HEK293 (cell line): ENCODE results near the gene CAMKV.

Experiments
- CTCF ChIP-seq: fragments of 450-650 bp; formaldehyde crosslinking; IDR thresholded peaks from 2 replicates; pipeline ENCODE4 v1.5.1; 2016; ENCODE audit warnings: missing biosample characterization, missing genetic modification characterization
- PRDM10 ChIP-seq: fragments of 450-650 bp; formaldehyde crosslinking; IDR thresholded peaks from 2 replicates; pipeline ENCODE4 v1.5.1; 2016; ENCODE audit warnings: missing biosample characterization, missing genetic modification characterization
- PRDM4 ChIP-seq: fragments of 450-650 bp; formaldehyde crosslinking; IDR thresholded peaks from 2 replicates; pipeline ENCODE4 v1.5.1; 2017; ENCODE audit warnings: missing biosample characterization, missing genetic modification characterization
- ZNF133 ChIP-seq: fragments of 450-650 bp; formaldehyde crosslinking; IDR thresholded peaks from 2 replicates; pipeline ENCODE4 v1.5.1; 2016; ENCODE audit warnings: missing biosample characterization, missing genetic modification characterization
- ZNF16 ChIP-seq: fragments of 450-650 bp; formaldehyde crosslinking; IDR thresholded peaks from 2 replicates; pipeline ENCODE4 v1.5.1; 2016; ENCODE audit warnings: low read depth, missing biosample characterization, missing genetic modification characterization
- ZNF169 ChIP-seq: fragments of 450-650 bp; formaldehyde crosslinking; IDR thresholded peaks from 2 replicates; pipeline ENCODE4 v1.5.1; 2016; ENCODE audit warnings: missing biosample characterization, missing genetic modification characterization
- ZNF18 ChIP-seq: fragments of 450-650 bp; formaldehyde crosslinking; IDR thresholded peaks from 2 replicates; pipeline ENCODE4 v1.5.1; 2016; ENCODE audit warnings: missing biosample characterization, missing genetic modification characterization
- ZNF692 ChIP-seq: fragments of 450-650 bp; formaldehyde crosslinking; IDR thresholded peaks from 2 replicates; pipeline ENCODE4 v1.5.1; 2016; ENCODE audit warnings: missing biosample characterization, missing genetic modification characterization
- ZNF704 ChIP-seq: fragments of 450-650 bp; formaldehyde crosslinking; IDR thresholded peaks from 2 replicates; pipeline ENCODE4 v1.5.1; 2016; ENCODE audit warnings: missing biosample characterization, missing genetic modification characterization
- ZNF777 ChIP-seq: fragments of 450-650 bp; formaldehyde crosslinking; IDR thresholded peaks from 2 replicates; pipeline ENCODE4 v1.5.1; 2017; ENCODE audit warnings: missing biosample characterization, missing genetic modification characterization, borderline replicate concordance

- TF ChIP-seq ZNF133 (tag by site-specific recombination): no peak
- TF ChIP-seq ZNF18 (tag by site-specific recombination): no peak
- no peak for TF ChIP-seq PRDM10 (tag by site-specific recombination)
- no peak for TF ChIP-seq CTCF (tag by site-specific recombination)
- TF ChIP-seq ZNF692 (tag by site-specific recombination): no peak
- no peak for TF ChIP-seq ZNF704 (tag by site-specific recombination)
- no peak for TF ChIP-seq ZNF169
- TF ChIP-seq PRDM4 (tag by site-specific recombination): peak; percentile 85
- TF ChIP-seq ZNF16 (tag by site-specific recombination): no peak
- no peak for TF ChIP-seq ZNF777 (tag by site-specific recombination)
Observed at GRCh38 chr3:49871531-49872153, 1.9 kb upstream of the CAMKV start.
